PC-3 (cell line): ENCODE results near the gene TMED4. TPM values are rescaled to one million over a fixed set of nuclear protein-coding genes. Genes with fewer than 3 reads are reported as not detected.
"Not testable (repeated sequence)": the region's sequence is repeated elsewhere in the genome, so short reads cannot be mapped to it uniquely, and the experiment has no call there.

ENCODE experiments used
- ATAC-seq: fragments of 200-7000 bp; cut with Tn5 transposase; 2 replicates; pipeline ENCODE4 v1.9.1; 2020; ENCODE audit warnings: mild to moderate bottlenecking, moderate library complexity
- BruUV-seq: library from RNA; stranded (reverse); fragments of 400-500 nt; replicated peaks from 2 replicates; lab custom pipeline; 2021; lab: Mats Ljungman, UMichigan
- CTCF ChIA-PET: fragments of 300-600 bp; sonication (Branson Sonifier 250); formaldehyde crosslinking; loops from one replicate; lab custom pipeline; 2022; ENCODE audit warnings: antibody characterized with exemption; lab: Charles Lee
- POLR2A ChIA-PET: fragments of 300-600 bp; sonication (Branson Sonifier 250); formaldehyde crosslinking; loops from one replicate; lab custom pipeline; 2022; ENCODE audit warnings: antibody characterized with exemption; ENCODE audit not compliant: unreplicated experiment; lab: Charles Lee
- DNase-seq: peaks from one replicate; pipeline ENCODE4 v3.0.0-alpha.2; 2015
- H2AFZ ChIP-seq: fragments of 300-600 bp; sonication (generic); 2 replicates; pipeline ENCODE4 v1.6.0; 2016; ENCODE audit warnings: antibody characterized with exemption, low read length
- H3F3A ChIP-seq: fragments of 300-600 bp; sonication (generic); one replicate; pipeline ENCODE4 v1.6.0; 2017; ENCODE audit warnings: antibody characterized with exemption, low read length, control low read depth, mild to moderate bottlenecking; ENCODE audit not compliant: unreplicated experiment
- H3K27ac ChIP-seq: fragments of 300-600 bp; sonication (generic); 2 replicates; pipeline ENCODE4 v1.5.1; 2016; ENCODE audit warnings: mild to moderate bottlenecking, low read length
- H3K27me3 ChIP-seq: fragments of 300-600 bp; sonication (generic); 2 replicates; pipeline ENCODE4 v1.6.1; 2016; ENCODE audit warnings: low read length, mixed read lengths
- H3K36me3 ChIP-seq: fragments of 300-600 bp; sonication (generic); 2 replicates; pipeline ENCODE4 v1.6.1; 2016; ENCODE audit warnings: low read depth, mixed run types, low read length, mixed read lengths
- H3K4me1 ChIP-seq: fragments of 300-600 bp; sonication (generic); 2 replicates; pipeline ENCODE4 v1.5.1; 2016; ENCODE audit warnings: low read length; ENCODE audit not compliant: insufficient read depth
- H3K4me2 ChIP-seq: fragments of 300-600 bp; sonication (generic); 2 replicates; pipeline ENCODE4 v1.6.0; 2016; ENCODE audit warnings: low read length
- H3K4me3 ChIP-seq: fragments of 300-600 bp; sonication (generic); 2 replicates; pipeline ENCODE4 v1.5.1; 2016; ENCODE audit warnings: mild to moderate bottlenecking, low read length, mixed read lengths
- H3K79me2 ChIP-seq: fragments of 300-600 bp; sonication (generic); 2 replicates; pipeline ENCODE4 v1.6.1; 2017; ENCODE audit warnings: low read length, mixed read lengths
- H3K9ac ChIP-seq: fragments of 300-600 bp; sonication (generic); 2 replicates; pipeline ENCODE4 v1.6.0; 2016; ENCODE audit warnings: mild to moderate bottlenecking, low read length
- H3K9me2 ChIP-seq: fragments of 300-600 bp; sonication (generic); replicated peaks from 2 replicates; pipeline ENCODE4 v1.6.1; 2016; ENCODE audit warnings: mixed run types, low read length, mixed read lengths
- H3K9me3 ChIP-seq: fragments of 300-600 bp; sonication (generic); 2 replicates; pipeline ENCODE4 v1.6.1; 2016; ENCODE audit warnings: low read length, mixed read lengths
- H4K20me1 ChIP-seq: fragments of 300-600 bp; sonication (generic); 2 replicates; pipeline ENCODE4 v1.6.1; 2016; ENCODE audit warnings: low read length, mixed read lengths
- EZH2 ChIP-seq: fragments of 300-600 bp; sonication (generic); IDR thresholded peaks from one replicate; pipeline ENCODE4 v1.6.1; 2017; ENCODE audit warnings: antibody characterized with exemption, mild to moderate bottlenecking, low read length; ENCODE audit not compliant: unreplicated experiment
- EZH2phosphoT487 ChIP-seq: fragments of 300-600 bp; sonication (generic); IDR thresholded peaks from 2 replicates; pipeline ENCODE4 v1.6.1; 2018; ENCODE audit warnings: mild to moderate bottlenecking, antibody characterized with exemption, low read length, borderline replicate concordance
- intact Hi-C: fragments of 100-400 bp; cut with micrococcal nuclease; formaldehyde crosslinking; loops from 2 replicates; pipeline ENCODE4 v1.9.0; 2023
- total RNA-seq: library from RNA; depleted of rRNA; stranded (reverse); fragments of >200 nt; gene quantifications from 2 replicates; pipeline ENCODE4 v1.2.3, GENCODE V29; 2014
- TF ChIP-seq, protein P1 (sequence below): fragments of 300-600 bp; sonication (generic); conservative IDR thresholded peaks from 2 replicates; pipeline ENCODE4 v1.5.1; 2017; ENCODE audit warnings: antibody characterized with exemption, low read depth, mild to moderate bottlenecking, low read length

Gene TMED4
- total RNA-seq, 1 experiment from 2014 or later: 80.0 TPM

DNA sequence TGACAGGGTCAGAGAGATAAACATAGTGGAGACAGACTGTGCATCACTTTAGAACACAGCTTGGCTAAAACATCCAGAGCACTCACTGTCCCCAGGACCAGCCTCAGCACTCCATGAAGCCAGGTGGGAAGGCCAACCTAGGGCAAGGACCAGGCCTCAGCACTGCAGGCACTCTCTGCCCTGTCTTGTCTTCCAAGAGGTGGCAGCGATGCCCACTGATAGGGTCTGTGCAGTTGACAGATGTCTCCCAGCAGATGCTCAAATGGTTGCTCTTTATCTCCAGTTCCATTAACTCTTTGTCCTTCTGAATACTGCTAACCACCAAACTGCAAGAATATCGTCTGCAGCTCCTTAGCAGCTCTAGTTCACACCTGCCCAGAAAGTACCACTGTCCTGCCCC is 17.4 kb downstream of the TMED4 start:
- TF ChIP-seq EZH2phosphoT487 (no peak), EZH2 (no peak)
- TF ChIP-seq, protein P1, sequence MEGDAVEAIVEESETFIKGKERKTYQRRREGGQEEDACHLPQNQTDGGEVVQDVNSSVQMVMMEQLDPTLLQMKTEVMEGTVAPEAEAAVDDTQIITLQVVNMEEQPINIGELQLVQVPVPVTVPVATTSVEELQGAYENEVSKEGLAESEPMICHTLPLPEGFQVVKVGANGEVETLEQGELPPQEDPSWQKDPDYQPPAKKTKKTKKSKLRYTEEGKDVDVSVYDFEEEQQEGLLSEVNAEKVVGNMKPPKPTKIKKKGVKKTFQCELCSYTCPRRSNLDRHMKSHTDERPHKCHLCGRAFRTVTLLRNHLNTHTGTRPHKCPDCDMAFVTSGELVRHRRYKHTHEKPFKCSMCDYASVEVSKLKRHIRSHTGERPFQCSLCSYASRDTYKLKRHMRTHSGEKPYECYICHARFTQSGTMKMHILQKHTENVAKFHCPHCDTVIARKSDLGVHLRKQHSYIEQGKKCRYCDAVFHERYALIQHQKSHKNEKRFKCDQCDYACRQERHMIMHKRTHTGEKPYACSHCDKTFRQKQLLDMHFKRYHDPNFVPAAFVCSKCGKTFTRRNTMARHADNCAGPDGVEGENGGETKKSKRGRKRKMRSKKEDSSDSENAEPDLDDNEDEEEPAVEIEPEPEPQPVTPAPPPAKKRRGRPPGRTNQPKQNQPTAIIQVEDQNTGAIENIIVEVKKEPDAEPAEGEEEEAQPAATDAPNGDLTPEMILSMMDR: no peak
- Histone ChIP-seq H3K9me2 (no peaks in the 10 kb centered on the region), H3F3A (no peaks in the 10 kb centered on the region), H3K4me2 (no peak overlapping the region), H2AFZ (no peak overlapping the region), H3K9ac (no peak overlapping the region), H3K4me3 (no peak overlapping the region), H3K79me2 (0 out of 2 replicates have a peak, but pooled peaks cover 4% of the 10 kb centered on the region), H4K20me1 (peaks cover 6% of the 10 kb centered on the region; the same call in 1 of the 2 replicates), H3K36me3 (peaks cover 40% of the 10 kb centered on the region), H3K27me3 (no peaks in the 10 kb centered on the region), H3K27ac (no peak overlapping the region), H3K4me1 (peaks cover 16% of the 10 kb centered on the region), H3K9me3 (no peaks in the 10 kb centered on the region)
- intact Hi-C loops: loop anchor here (1.0 to 5.0 kb wide), 2 partner anchors 77 to 323 kb away; no protein-coding TSS in a partner anchor
- POLR2A ChIA-PET: interaction anchor here (0.6 to 0.8 kb wide), 2 partner anchors 339 to 1270 kb away, joined by 3 to 5 read pairs; no protein-coding TSS in a partner anchor
- no peak for DNase-seq
- no peak for ATAC-seq
- CTCF ChIA-PET: interaction anchor here (0.9 kb wide), 1 partner anchor 75 kb away, joined by 5 read pairs; no protein-coding TSS in a partner anchor
- no TSS peak for BruUV-seq

DNA sequence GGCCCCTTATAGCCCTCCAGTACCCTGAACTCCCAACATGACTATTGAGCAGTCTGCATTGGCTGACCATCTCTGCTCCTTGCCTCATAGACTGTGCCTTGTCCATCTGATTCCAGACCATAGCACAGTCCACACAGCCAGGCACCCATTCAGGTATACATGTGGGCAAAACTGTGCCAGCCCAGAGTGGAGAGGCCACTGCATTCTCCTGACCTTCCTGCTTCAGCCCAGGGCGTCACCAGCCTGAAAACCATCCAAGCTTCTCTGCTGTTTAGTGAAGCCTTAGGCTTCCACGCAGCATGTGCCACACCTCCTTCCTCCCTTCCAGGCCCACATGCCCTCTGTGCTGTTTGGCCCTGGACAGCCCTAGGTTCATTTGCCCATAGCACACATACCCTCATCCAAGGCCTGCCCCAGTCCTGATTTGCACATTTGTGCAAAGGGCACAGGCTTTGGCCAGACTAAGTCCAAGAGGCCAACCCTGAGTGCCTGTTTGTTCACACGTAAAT is 18.8 kb downstream of the TMED4 start:
- TSS peak; percentile 12 for BruUV-seq
- CTCF ChIA-PET: no interaction called here
- Histone ChIP-seq H3K36me3 (peaks cover 26% of the 10 kb centered on the region; the same call in 1 of the 2 replicates), H3F3A (no peaks in the 10 kb centered on the region), H3K4me3 (no peak overlapping the region), H3K4me2 (no peak overlapping the region), H3K9ac (no peak overlapping the region), H2AFZ (no peak overlapping the region), H3K27me3 (no peaks in the 10 kb centered on the region), H3K9me2 (no peaks in the 10 kb centered on the region), H3K4me1 (peaks cover 16% of the 10 kb centered on the region), H4K20me1 (peaks cover 6% of the 10 kb centered on the region; the same call in 1 of the 2 replicates), H3K9me3 (no peaks in the 10 kb centered on the region), H3K27ac (no peak overlapping the region), H3K79me2 (no peaks in the 10 kb centered on the region)
- no peak for TF ChIP-seq EZH2
- TF ChIP-seq, protein P1: no peak
- TF ChIP-seq EZH2phosphoT487: no peak
- POLR2A ChIA-PET: no interaction called here
- DNase-seq: no peak
- ATAC-seq: no peak
- intact Hi-C loops: no loop called here

DNA sequence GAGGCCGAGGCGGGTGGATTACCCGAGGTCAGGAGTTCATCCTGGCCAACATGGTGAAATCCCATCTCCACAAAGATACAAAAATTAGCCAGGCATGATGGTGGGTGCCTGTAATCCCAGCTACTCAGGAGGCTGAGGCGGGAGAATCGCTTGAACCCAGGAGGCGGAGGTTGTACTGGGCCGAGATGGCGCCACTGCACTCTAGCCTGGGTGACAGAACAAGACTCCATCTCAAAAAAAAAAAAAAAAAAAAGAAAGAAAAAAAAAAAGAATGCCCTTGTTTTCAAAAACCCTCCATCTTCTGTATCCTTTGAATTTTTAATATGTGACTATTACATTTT is 19.4 kb downstream of the TMED4 start:
- H3K4me1 ChIP-seq: peaks cover 16% of the 10 kb centered on the region
- CTCF ChIA-PET, H3K9me3 ChIP-seq, H3K9ac ChIP-seq, H3K27me3 ChIP-seq, H2AFZ ChIP-seq, H3K4me3 ChIP-seq, ATAC-seq, POLR2A ChIA-PET, H3F3A ChIP-seq, H3K9me2 ChIP-seq, H3K4me2 ChIP-seq, DNase-seq, H3K79me2 ChIP-seq, BruUV-seq, H4K20me1 ChIP-seq, intact Hi-C loops: not testable (repeated sequence)
- peak overlapping the region; percentile 11; the same call in 1 of the 2 replicates for H3K27ac ChIP-seq
- peaks cover 20% of the 10 kb centered on the region; the same call in 1 of the 2 replicates for H3K36me3 ChIP-seq
